Neural progenitor cell (in vitro differentiated cells): Measurements from ENCODE around the gene DDX10. TPM values are rescaled to one million over a fixed set of nuclear protein-coding genes. Genes with fewer than 3 reads are reported as not detected.

Experiments
- DNase-seq: peaks from one replicate; pipeline ENCODE4 v3.0.0-alpha.2; 2016; ENCODE audit warnings: low spot score
- H2AFZ ChIP-seq: fragments of 200-600 bp; sonication (generic); replicated peaks from 2 replicates; pipeline ENCODE4 v1.6.1; 2016; ENCODE audit warnings: antibody characterized with exemption
- H3F3A ChIP-seq: fragments of 200-600 bp; sonication (generic); 2 replicates; pipeline ENCODE4 v1.6.1; 2016; ENCODE audit warnings: antibody characterized with exemption, low read depth
- H3K27ac ChIP-seq: fragments of 200-600 bp; sonication (generic); 2 replicates; pipeline ENCODE4 v1.5.1; 2016; ENCODE audit warnings: mild to moderate bottlenecking
- H3K27me3 ChIP-seq: fragments of 200-600 bp; sonication (generic); 2 replicates; pipeline ENCODE4 v1.6.1; 2016; ENCODE audit warnings: mild to moderate bottlenecking, moderate library complexity
- H3K36me3 ChIP-seq: fragments of 200-600 bp; sonication (generic); 2 replicates; pipeline ENCODE4 v1.5.1; 2016
- H3K4me1 ChIP-seq: fragments of 200-600 bp; sonication (generic); 2 replicates; pipeline ENCODE4 v1.6.1; 2016; ENCODE audit warnings: mixed run types
- H3K4me2 ChIP-seq: fragments of 200-600 bp; sonication (generic); 2 replicates; pipeline ENCODE4 v1.6.1; 2016
- H3K4me3 ChIP-seq: fragments of 200-600 bp; sonication (generic); 2 replicates; pipeline ENCODE4 v1.5.1; 2016
- H3K79me2 ChIP-seq: fragments of 200-600 bp; sonication (generic); 2 replicates; pipeline ENCODE4 v1.6.1; 2016; ENCODE audit warnings: low read depth
- H3K9ac ChIP-seq: fragments of 200-600 bp; sonication (generic); 2 replicates; pipeline ENCODE4 v1.6.1; 2016
- H3K9me3 ChIP-seq: fragments of 200-600 bp; sonication (generic); 2 replicates; pipeline ENCODE4 v1.5.1; 2016; ENCODE audit warnings: low read depth
- H4K20me1 ChIP-seq: fragments of 200-600 bp; sonication (generic); 2 replicates; pipeline ENCODE4 v1.6.1; 2016; ENCODE audit warnings: low read depth
- H3K27ac Mint-ChIP-seq: 3 replicates; pipeline ENCODE4 v1.8.0; 2021; ENCODE audit warnings: mixed read lengths
- H3K27me3 Mint-ChIP-seq: 2 replicates; pipeline ENCODE4 v1.8.0; 2022; ENCODE audit warnings: low read depth, mild to moderate bottlenecking, inconsistent platforms, moderate library complexity, mixed read lengths; ENCODE audit not compliant: insufficient read depth
- H3K36me3 Mint-ChIP-seq: 3 replicates; pipeline ENCODE4 v1.8.0; 2021; ENCODE audit warnings: mixed read lengths
- H3K4me1 Mint-ChIP-seq: 3 replicates; pipeline ENCODE4 v1.8.0; 2021; ENCODE audit warnings: mixed read lengths
- H3K4me3 Mint-ChIP-seq: 3 replicates; pipeline ENCODE4 v1.8.0; 2021; ENCODE audit warnings: mild to moderate bottlenecking, moderate library complexity, mixed read lengths
- H3K9me3 Mint-ChIP-seq: 3 replicates; pipeline ENCODE4 v1.8.0; 2020; ENCODE audit warnings: mixed read lengths
- EZH2 ChIP-seq: fragments of 200-600 bp; sonication (generic); IDR thresholded peaks from 2 replicates; pipeline ENCODE4 v1.6.1; 2017; ENCODE audit warnings: antibody characterized with exemption, mild to moderate bottlenecking, moderate library complexity
- EZH2phosphoT487 ChIP-seq: fragments of 200-600 bp; sonication (generic); IDR thresholded peaks from 2 replicates; pipeline ENCODE4 v1.6.1; 2017; ENCODE audit warnings: antibody characterized with exemption
- total RNA-seq: library from RNA; depleted of rRNA; stranded (reverse); fragments of >200 nt; gene quantifications from 2 replicates; pipeline ENCODE4 v1.2.3, GENCODE V29; 2015; ENCODE audit warnings: low replicate concordance
- TF ChIP-seq, protein P1 (sequence below): fragments of 200-600 bp; sonication (generic); IDR thresholded peaks from 2 replicates; pipeline ENCODE4 v1.5.1; 2017; ENCODE audit warnings: antibody characterized with exemption, mild to moderate bottlenecking

The DDX10 gene
- total RNA-seq, 1 donor from 2014 or later, result 34.1 TPM

GRCh38 chr11:108825381-108825780 is 160.5 kb downstream of the DDX10 start:
- no peak overlapping the region for H3K27ac Mint-ChIP-seq
- peaks cover 11% of the 10 kb centered on the region for H3K9me3 Mint-ChIP-seq
- peaks cover 3% of the 10 kb centered on the region for H3K36me3 Mint-ChIP-seq
- Histone ChIP-seq H3K4me2 (no peak overlapping the region), H3K79me2 (no peaks in the 10 kb centered on the region), H3K4me1 (no peaks in the 10 kb centered on the region), H3K9me3 (no peaks in the 10 kb centered on the region), H3K4me3 (no peak overlapping the region), H2AFZ (no peak overlapping the region), H3K36me3 (no peaks in the 10 kb centered on the region), H3F3A (no peaks in the 10 kb centered on the region), H4K20me1 (no peaks in the 10 kb centered on the region), H3K27me3 (no peaks in the 10 kb centered on the region), H3K27ac (no peak overlapping the region), H3K9ac (no peak overlapping the region)
- DNase-seq, result no peak
- no peak for TF ChIP-seq EZH2
- no peak for TF ChIP-seq EZH2phosphoT487
- TF ChIP-seq, protein P1, sequence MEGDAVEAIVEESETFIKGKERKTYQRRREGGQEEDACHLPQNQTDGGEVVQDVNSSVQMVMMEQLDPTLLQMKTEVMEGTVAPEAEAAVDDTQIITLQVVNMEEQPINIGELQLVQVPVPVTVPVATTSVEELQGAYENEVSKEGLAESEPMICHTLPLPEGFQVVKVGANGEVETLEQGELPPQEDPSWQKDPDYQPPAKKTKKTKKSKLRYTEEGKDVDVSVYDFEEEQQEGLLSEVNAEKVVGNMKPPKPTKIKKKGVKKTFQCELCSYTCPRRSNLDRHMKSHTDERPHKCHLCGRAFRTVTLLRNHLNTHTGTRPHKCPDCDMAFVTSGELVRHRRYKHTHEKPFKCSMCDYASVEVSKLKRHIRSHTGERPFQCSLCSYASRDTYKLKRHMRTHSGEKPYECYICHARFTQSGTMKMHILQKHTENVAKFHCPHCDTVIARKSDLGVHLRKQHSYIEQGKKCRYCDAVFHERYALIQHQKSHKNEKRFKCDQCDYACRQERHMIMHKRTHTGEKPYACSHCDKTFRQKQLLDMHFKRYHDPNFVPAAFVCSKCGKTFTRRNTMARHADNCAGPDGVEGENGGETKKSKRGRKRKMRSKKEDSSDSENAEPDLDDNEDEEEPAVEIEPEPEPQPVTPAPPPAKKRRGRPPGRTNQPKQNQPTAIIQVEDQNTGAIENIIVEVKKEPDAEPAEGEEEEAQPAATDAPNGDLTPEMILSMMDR, result no peak
- no peaks in the 10 kb centered on the region for H3K4me1 Mint-ChIP-seq
- H3K27me3 Mint-ChIP-seq, result no peaks in the 10 kb centered on the region
- H3K4me3 Mint-ChIP-seq, result no peak overlapping the region

- Histone ChIP-seq H3K4me1 (no peaks in the 10 kb centered on the region), H3K4me3 (no peak overlapping the region), H3K79me2 (no peaks in the 10 kb centered on the region), H3K27ac (no peak overlapping the region), H3K27me3 (no peaks in the 10 kb centered on the region), H3F3A (no peaks in the 10 kb centered on the region), H3K4me2 (no peak overlapping the region), H2AFZ (no peak overlapping the region), H3K9me3 (no peaks in the 10 kb centered on the region), H4K20me1 (no peaks in the 10 kb centered on the region), H3K36me3 (no peaks in the 10 kb centered on the region), H3K9ac (no peak overlapping the region)
- H3K36me3 Mint-ChIP-seq, result peaks cover 3% of the 10 kb centered on the region
- peaks cover 12% of the 10 kb centered on the region for H3K9me3 Mint-ChIP-seq
- no peak overlapping the region for H3K27ac Mint-ChIP-seq
- no peak for DNase-seq
- TF ChIP-seq EZH2phosphoT487 (no peak), EZH2 (no peak)
- TF ChIP-seq, protein P1, result no peak
- no peaks in the 10 kb centered on the region for H3K27me3 Mint-ChIP-seq
- H3K4me1 Mint-ChIP-seq, result no peaks in the 10 kb centered on the region
- no peak overlapping the region for H3K4me3 Mint-ChIP-seq
Measured at GRCh38 chr11:108826136-108826535, 161.3 kb downstream of the DDX10 start.

- H2AFZ ChIP-seq, result no peak overlapping the region
- H3K4me3 Mint-ChIP-seq, result no peak overlapping the region
- H3K9ac ChIP-seq, result no peak overlapping the region
- DNase-seq, result no peak
- no peak overlapping the region for H3K27ac ChIP-seq
- H3K79me2 ChIP-seq, result no peaks in the 10 kb centered on the region
- no peak for TF ChIP-seq EZH2phosphoT487
- TF ChIP-seq, protein P1, result no peak
- no peak for TF ChIP-seq EZH2
- peaks cover 2% of the 10 kb centered on the region for H3K27me3 Mint-ChIP-seq
- no peak overlapping the region for H3K4me3 ChIP-seq
- no peaks in the 10 kb centered on the region for H3K36me3 Mint-ChIP-seq
- no peaks in the 10 kb centered on the region for H3K36me3 ChIP-seq
- H3K9me3 Mint-ChIP-seq, result no peaks in the 10 kb centered on the region
- H3K4me1 ChIP-seq, result no peaks in the 10 kb centered on the region
- no peaks in the 10 kb centered on the region for H3K9me3 ChIP-seq
- no peaks in the 10 kb centered on the region for H4K20me1 ChIP-seq
- H3K4me2 ChIP-seq, result no peak overlapping the region
- H3K27ac Mint-ChIP-seq, result no peak overlapping the region
- H3F3A ChIP-seq, result no peaks in the 10 kb centered on the region
- H3K4me1 Mint-ChIP-seq, result peaks cover 6% of the 10 kb centered on the region
- no peaks in the 10 kb centered on the region for H3K27me3 ChIP-seq
Measured at GRCh38 chr11:108835624-108836023, 170.8 kb downstream of the DDX10 start.
